H1 (cell line): ENCODE measurements around the gene CDYL. TPM values are rescaled to one million over a fixed set of nuclear protein-coding genes. Genes with fewer than 3 reads are reported as not detected.

Experiments used
- CTBP2 ChIP-seq: IDR thresholded peaks from 2 replicates; pipeline ENCODE4 v1.7.0; 2011; ENCODE audit warnings: borderline replicate concordance, mild to moderate bottlenecking, moderate library complexity, mixed read lengths, low read length; ENCODE audit not compliant: insufficient read depth, insufficient read length
- GTF2F1 ChIP-seq: IDR thresholded peaks from 2 replicates; pipeline ENCODE4 v1.6.1; 2012; ENCODE audit warnings: low read depth, low read length, improper control_type of control experiment, borderline replicate concordance
- JUN ChIP-seq: IDR thresholded peaks from 2 replicates; pipeline ENCODE4 v1.6.1; 2011; ENCODE audit warnings: low read depth, mild to moderate bottlenecking, improper control_type of control experiment, low read length
- JUND ChIP-seq: IDR thresholded peaks from 2 replicates; pipeline ENCODE4 v1.6.1; 2011; ENCODE audit warnings: mild to moderate bottlenecking, improper control_type of control experiment, low read length
- RBBP5 ChIP-seq: IDR thresholded peaks from 2 replicates; pipeline ENCODE4 v1.7.1; 2012; ENCODE audit warnings: low read depth, mild to moderate bottlenecking, inconsistent platforms, low read length, moderate library complexity, borderline replicate concordance
- SIN3A ChIP-seq, 2 experiments: IDR thresholded peaks in 1 of 2; conservative IDR thresholded peaks in 1 of 2; 2 replicates each; pipeline ENCODE4 v1.6.1; 2011 to 2012; ENCODE audit warnings: low read length in 2 of 2, improper control_type of control experiment in 1 of 2, low read depth in 1 of 2, mild to moderate bottlenecking in 1 of 2
- SP2 ChIP-seq: IDR thresholded peaks from 2 replicates; pipeline ENCODE4 v1.6.1; 2012; ENCODE audit warnings: mild to moderate bottlenecking, low read length, inconsistent platforms
- TAF7 ChIP-seq: optimal IDR thresholded peaks from 2 replicates; pipeline ENCODE3; 2011; ENCODE audit warnings: low read depth, mild to moderate bottlenecking, inconsistent platforms, low read length, moderate library complexity, borderline replicate concordance
- TCF12 ChIP-seq: IDR thresholded peaks from 2 replicates; pipeline ENCODE4 v1.6.1; 2011; ENCODE audit warnings: low read depth, mild to moderate bottlenecking, low read length
- polyA plus RNA-seq, 7 experiments: library from polyadenylated mRNA; depleted of rRNA in 3 of 7; stranded (reverse) in 5 of 7; unstranded in 2 of 7; fragments of >200 nt in 5 of 7; fragments of 200-250 nt in 2 of 7; gene quantifications; 1 replicate in 5 of 7; 2 replicates in 1 of 7; 4 replicates in 1 of 7; pipeline versions ENCODE4 v1.2.1 to v1.2.3, GENCODE V29; 2011 to 2013; ENCODE audit warnings: missing spikeins in 2 of 7, mixed read lengths in 2 of 7
- total RNA-seq: library from RNA; stranded (reverse); fragmentation: NEBNext Ultra II Directional; extraction: Animal tissue kit (Norgen Biotek cat#: 25700); gene quantifications from 2 replicates; pipeline ENCODE4 v1.2.1, GENCODE V29; 2021
- TF ChIP-seq, protein P1 (sequence below): fragments of 300-600 bp; sonication (generic); IDR thresholded peaks from 2 replicates; pipeline ENCODE4 v1.7.1; 2012; ENCODE audit warnings: low read length, moderate library complexity, mild to moderate bottlenecking, inconsistent platforms; ENCODE audit not compliant: insufficient replicate concordance

CDYL gene
- total and polyA plus RNA-seq, 2 of the 8 experiments (the other 6 are each of a cell fraction or from before 2014, with no cell fraction given): 56.4 to 119 TPM

DNA sequence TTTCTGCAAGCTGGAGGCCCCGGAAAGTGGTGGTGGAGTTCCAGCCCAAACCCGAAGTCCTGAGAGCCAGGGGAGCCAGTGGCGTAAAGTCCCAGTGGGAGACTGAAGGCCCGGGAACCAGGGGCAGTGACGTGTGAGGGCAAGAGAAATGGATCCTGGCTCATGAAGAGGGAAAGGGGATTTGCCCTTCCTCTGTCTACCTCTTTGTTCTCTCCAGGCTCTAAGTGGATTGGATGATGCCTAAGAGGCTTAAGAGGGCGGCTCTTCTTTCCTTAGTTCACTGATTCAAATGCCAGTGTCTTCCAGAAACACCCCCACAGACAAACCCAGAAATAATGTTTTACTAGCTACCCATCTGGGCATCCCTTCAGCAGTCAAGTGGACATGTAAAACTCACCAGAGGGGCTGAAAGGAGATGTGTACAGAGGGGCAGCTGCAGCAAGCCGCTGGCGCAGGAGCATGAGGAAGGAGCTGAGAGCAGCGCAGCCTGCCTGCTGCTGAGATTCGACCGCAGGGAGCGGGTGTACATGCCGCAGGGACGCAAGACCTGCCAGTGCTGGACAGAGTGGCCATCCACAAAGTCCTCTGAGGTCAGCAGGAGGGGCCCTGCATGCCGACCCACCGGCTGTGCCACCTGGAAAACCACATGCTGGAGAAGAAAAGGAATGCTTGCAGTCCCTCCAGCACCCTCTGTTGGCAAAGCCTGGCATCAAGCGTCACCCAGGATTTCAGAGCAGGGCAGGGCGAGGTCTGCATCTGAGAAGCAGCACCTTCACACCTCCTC is 29.5 kb downstream of the CDYL start (continued):
- TF ChIP-seq, protein P1, sequence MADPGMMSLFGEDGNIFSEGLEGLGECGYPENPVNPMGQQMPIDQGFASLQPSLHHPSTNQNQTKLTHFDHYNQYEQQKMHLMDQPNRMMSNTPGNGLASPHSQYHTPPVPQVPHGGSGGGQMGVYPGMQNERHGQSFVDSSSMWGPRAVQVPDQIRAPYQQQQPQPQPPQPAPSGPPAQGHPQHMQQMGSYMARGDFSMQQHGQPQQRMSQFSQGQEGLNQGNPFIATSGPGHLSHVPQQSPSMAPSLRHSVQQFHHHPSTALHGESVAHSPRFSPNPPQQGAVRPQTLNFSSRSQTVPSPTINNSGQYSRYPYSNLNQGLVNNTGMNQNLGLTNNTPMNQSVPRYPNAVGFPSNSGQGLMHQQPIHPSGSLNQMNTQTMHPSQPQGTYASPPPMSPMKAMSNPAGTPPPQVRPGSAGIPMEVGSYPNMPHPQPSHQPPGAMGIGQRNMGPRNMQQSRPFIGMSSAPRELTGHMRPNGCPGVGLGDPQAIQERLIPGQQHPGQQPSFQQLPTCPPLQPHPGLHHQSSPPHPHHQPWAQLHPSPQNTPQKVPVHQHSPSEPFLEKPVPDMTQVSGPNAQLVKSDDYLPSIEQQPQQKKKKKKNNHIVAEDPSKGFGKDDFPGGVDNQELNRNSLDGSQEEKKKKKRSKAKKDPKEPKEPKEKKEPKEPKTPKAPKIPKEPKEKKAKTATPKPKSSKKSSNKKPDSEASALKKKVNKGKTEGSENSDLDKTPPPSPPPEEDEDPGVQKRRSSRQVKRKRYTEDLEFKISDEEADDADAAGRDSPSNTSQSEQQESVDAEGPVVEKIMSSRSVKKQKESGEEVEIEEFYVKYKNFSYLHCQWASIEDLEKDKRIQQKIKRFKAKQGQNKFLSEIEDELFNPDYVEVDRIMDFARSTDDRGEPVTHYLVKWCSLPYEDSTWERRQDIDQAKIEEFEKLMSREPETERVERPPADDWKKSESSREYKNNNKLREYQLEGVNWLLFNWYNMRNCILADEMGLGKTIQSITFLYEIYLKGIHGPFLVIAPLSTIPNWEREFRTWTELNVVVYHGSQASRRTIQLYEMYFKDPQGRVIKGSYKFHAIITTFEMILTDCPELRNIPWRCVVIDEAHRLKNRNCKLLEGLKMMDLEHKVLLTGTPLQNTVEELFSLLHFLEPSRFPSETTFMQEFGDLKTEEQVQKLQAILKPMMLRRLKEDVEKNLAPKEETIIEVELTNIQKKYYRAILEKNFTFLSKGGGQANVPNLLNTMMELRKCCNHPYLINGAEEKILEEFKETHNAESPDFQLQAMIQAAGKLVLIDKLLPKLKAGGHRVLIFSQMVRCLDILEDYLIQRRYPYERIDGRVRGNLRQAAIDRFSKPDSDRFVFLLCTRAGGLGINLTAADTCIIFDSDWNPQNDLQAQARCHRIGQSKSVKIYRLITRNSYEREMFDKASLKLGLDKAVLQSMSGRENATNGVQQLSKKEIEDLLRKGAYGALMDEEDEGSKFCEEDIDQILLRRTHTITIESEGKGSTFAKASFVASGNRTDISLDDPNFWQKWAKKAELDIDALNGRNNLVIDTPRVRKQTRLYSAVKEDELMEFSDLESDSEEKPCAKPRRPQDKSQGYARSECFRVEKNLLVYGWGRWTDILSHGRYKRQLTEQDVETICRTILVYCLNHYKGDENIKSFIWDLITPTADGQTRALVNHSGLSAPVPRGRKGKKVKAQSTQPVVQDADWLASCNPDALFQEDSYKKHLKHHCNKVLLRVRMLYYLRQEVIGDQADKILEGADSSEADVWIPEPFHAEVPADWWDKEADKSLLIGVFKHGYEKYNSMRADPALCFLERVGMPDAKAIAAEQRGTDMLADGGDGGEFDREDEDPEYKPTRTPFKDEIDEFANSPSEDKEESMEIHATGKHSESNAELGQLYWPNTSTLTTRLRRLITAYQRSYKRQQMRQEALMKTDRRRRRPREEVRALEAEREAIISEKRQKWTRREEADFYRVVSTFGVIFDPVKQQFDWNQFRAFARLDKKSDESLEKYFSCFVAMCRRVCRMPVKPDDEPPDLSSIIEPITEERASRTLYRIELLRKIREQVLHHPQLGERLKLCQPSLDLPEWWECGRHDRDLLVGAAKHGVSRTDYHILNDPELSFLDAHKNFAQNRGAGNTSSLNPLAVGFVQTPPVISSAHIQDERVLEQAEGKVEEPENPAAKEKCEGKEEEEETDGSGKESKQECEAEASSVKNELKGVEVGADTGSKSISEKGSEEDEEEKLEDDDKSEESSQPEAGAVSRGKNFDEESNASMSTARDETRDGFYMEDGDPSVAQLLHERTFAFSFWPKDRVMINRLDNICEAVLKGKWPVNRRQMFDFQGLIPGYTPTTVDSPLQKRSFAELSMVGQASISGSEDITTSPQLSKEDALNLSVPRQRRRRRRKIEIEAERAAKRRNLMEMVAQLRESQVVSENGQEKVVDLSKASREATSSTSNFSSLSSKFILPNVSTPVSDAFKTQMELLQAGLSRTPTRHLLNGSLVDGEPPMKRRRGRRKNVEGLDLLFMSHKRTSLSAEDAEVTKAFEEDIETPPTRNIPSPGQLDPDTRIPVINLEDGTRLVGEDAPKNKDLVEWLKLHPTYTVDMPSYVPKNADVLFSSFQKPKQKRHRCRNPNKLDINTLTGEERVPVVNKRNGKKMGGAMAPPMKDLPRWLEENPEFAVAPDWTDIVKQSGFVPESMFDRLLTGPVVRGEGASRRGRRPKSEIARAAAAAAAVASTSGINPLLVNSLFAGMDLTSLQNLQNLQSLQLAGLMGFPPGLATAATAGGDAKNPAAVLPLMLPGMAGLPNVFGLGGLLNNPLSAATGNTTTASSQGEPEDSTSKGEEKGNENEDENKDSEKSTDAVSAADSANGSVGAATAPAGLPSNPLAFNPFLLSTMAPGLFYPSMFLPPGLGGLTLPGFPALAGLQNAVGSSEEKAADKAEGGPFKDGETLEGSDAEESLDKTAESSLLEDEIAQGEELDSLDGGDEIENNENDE: no peak
- TF ChIP-seq RBBP5 (no peak), CTBP2 (no peak), TCF12 (0 out of 2 replicates have a peak, but pooled peaks have one; percentile 53), JUN (no peak), JUND (no peak), SP2 (no peak), SIN3A (conservative IDR thresholded peaks at IDR 0.05 in 1 of 2, IDR thresholded peaks at IDR 0.05 in 1 of 2; ENCODE audit: low read depth in 1 of 2, low read length in 2 of 2) (0 out of 4 replicates have a peak, but pooled peaks of 1 of the 2 experiments have one; percentile 46), GTF2F1 (no peak), TAF7 (no peak)
